Activated naive CD4-positive, alpha-beta T cell treated with anti-CD3 and anti-CD28 coated beads for 36 hours (primary cell): ENCODE data around the gene CCDC9B. TPM values are rescaled to one million over a fixed set of nuclear protein-coding genes. Genes with fewer than 3 reads are reported as not detected.

Experiments used
- CTCF ChIA-PET: fragments of 350-600 bp; sonication (Branson Sonifier 250); formaldehyde crosslinking; loops from one replicate; lab custom pipeline; 2021; ENCODE audit warnings: antibody characterized with exemption; lab: Charles Lee
- DNase-seq: peaks from one replicate; pipeline ENCODE4 v3.0.0-alpha.2; 2020
- H3K27ac Mint-ChIP-seq: one replicate; pipeline ENCODE4 v1.8.0; 2021; ENCODE audit warnings: mild to moderate bottlenecking, mixed read lengths
- H3K27me3 Mint-ChIP-seq: one replicate; pipeline ENCODE4 v1.8.0; 2021; ENCODE audit warnings: low read depth, mixed read lengths
- H3K36me3 Mint-ChIP-seq: one replicate; pipeline ENCODE4 v1.8.0; 2021; ENCODE audit warnings: low read depth, mixed read lengths
- H3K4me1 Mint-ChIP-seq: one replicate; pipeline ENCODE4 v1.8.0; 2021; ENCODE audit warnings: low read depth, mixed read lengths
- H3K4me3 Mint-ChIP-seq: one replicate; pipeline ENCODE4 v1.8.0; 2021; ENCODE audit warnings: mild to moderate bottlenecking, moderate library complexity, mixed read lengths
- H3K9me3 Mint-ChIP-seq: one replicate; pipeline ENCODE4 v1.8.0; 2021; ENCODE audit warnings: mixed read lengths
- intact Hi-C: fragments of 100-400 bp; cut with micrococcal nuclease; formaldehyde crosslinking; loops from one replicate; pipeline ENCODE4 v1.15.1; 2023
- total RNA-seq, 2 experiments: library from RNA; stranded (reverse); gene quantifications; one replicate each; pipeline ENCODE4 v1.2.3, GENCODE V29; 2021

Gene CCDC9B
- 1 to 10 TPM; 1.9 to 2.2 TPM for total RNA-seq

DNA sequence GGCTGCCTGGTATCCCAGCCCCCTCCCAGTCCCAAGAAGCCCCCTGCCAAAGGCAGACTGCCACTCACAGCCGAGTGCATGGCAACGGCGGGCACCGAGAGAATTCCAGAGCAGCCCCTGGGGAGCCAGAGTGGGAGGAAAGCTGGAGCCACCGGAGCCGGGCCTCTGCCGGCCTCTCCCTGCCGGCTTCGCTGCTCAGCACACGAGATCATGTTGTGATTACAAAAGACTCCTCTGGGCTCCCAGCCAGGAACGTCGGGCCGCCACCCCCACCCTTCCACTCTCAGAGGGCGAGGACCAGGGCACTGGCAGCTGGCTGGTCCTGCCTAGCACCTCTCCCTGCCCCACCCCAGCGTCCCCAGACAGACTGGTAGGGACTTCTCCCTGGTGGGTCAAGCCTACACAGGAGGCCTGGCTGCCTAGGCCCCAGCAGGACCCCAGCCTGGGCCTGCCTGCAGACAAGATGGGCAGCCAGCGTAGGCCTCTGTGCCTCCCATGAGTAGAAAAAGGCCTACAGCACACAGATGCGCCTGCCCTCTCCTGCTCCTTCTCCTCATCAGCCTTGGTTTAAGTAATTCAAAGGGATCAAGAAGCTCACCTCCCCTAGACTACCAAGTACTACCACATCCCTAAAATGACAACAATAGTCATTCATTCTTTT, at the start of gene CCDC9B:
Gene CCDC9B (minus strand): TSS at position 200 of the 661 bp plus-strand sequence. CDS start 120 bp downstream, at position 80.
- H3K4me3 Mint-ChIP-seq: no peak within 1 kb of the TSS
- H3K9me3 Mint-ChIP-seq: no peaks in the 10 kb centered on the region
- H3K36me3 Mint-ChIP-seq: no peaks in the 10 kb centered on the region
- intact Hi-C loops: loop anchor here (5.0 kb wide), 1 partner anchor 34 kb away; the partner anchor contains the start of gene PLCB2
- H3K27me3 Mint-ChIP-seq: no peaks in the 10 kb centered on the region
- H3K27ac Mint-ChIP-seq: no peak within 1 kb of the TSS
- CTCF ChIA-PET: interaction anchor here (0.7 to 19.2 kb wide), 9 partner anchors 14 to 124 kb away, joined by 3 to 448 read pairs (median 4); partner anchors contain the start of genes INAFM2 and PLCB2
- no peak for DNase-seq
- H3K4me1 Mint-ChIP-seq: peaks cover 5% of the 10 kb centered on the region

DNA sequence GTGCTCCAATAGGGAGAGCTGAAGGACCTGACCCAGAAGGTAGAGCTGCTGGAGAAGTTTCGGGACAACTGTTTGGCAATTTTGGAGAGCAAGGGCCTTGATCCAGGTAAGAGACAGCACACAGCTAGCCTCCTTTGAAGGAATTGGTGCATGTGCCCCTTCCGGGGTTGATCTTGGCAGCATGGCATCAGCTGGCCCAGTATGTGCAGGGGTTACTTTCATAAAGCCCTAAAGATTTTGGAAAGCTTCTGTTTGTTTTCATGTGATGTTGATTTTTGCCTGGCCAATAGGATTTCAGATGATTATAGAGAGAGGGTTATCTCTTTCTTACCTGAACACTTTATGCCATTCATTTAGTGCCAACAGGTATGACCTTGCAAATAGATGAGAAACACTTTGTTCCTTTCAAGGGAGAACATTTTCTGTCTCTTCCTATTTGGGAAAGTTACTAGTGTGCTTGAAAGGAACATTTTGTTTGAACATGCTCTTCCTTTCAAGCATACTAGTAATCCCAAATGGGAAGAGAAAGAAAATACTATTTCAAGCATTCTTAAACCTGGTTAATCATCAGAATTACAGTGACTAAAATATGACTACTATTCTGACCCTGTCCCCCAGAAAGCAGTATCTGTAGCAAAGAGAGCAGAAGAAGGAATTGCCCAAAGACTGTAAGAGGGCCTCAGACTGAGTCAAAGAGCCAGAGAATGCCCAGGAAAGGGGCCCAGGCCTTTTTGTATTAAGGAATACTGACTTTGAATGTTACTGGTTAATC, 49.3 kb upstream of the CCDC9B start:
- Mint-ChIP-seq H3K4me3 (no peak overlapping the region), H3K27ac (no peak overlapping the region), H3K9me3 (no peaks in the 10 kb centered on the region), H3K27me3 (no peaks in the 10 kb centered on the region), H3K36me3 (peaks cover 48% of the 10 kb centered on the region), H3K4me1 (peaks cover 2% of the 10 kb centered on the region)
- CTCF ChIA-PET: interaction anchor here (0.6 to 1.4 kb wide), 5 partner anchors 14 to 45 kb away, joined by 3 to 4 read pairs (median 3); no protein-coding TSS in a partner anchor
- intact Hi-C loops: no loop called here
- DNase-seq: no peak

DNA sequence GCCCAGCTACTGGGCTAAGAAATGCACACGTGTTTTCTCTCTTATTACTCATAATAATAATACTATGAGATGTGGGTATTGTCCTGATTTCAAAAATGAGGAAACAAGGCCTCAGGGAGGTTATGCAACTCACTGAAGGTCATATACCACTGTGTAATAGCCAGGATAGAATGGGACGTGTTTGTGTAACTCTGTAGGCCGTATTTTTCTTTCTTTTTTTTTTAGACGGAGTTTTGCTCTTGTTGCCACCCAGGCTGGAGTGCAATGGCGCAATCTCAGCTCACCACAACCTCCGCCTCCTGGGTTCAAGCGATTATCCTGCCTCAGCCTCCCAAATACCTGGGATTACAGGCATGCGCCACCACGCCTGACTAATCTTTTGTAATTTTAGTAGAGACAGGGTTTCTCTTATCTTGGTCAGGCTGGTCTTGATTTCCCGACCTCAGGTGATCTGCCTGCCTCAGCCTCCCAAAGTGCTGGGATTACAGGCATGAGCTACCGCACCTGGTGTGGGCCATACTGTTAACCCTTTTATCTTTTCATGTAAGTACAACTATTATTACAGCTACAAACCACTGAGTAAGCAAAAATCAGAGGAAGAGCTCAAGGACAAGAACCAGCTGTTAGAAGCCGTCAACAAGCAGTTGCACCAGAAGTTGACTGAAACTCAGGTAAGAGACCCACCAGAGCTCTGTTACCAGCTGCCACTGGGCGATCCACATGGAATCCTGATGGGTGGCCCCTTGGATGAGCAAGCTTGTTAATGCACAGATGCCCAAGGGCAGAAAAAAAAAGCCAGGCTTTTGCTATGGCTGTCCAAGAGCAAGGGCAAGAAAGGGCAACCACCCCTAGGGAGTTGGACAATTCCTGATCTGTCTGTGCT, 48.4 kb upstream of the CCDC9B start:
- H3K36me3 Mint-ChIP-seq: peaks cover 50% of the 10 kb centered on the region

DNA sequence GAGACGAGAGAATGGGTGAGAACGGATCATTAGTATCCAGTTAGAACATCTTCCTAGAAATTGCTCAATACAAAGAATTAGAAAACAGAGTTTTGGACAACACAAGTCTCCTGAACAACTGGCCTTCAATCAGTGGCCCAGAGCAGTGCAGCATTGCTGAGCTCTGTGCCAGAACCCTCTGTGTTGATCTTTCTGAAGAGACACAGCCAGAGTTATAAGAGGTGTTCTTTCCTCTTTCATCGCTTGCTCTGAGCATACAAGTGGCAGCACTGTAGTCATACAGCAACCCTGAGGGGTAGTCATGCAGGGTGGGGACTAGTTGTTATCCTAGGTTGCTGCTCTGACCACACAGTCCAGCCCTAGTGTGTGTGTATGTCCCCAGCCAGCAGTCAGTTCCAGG, 45.7 kb upstream of the CCDC9B start:
- intact Hi-C loops: no loop called here
- Mint-ChIP-seq H3K27ac (no peak overlapping the region), H3K4me1 (peaks cover 18% of the 10 kb centered on the region), H3K4me3 (no peak overlapping the region), H3K9me3 (no peaks in the 10 kb centered on the region), H3K27me3 (no peaks in the 10 kb centered on the region), H3K36me3 (peaks cover 50% of the 10 kb centered on the region)
- CTCF ChIA-PET: interaction anchor here (0.7 to 2.7 kb wide), 5 partner anchors 11 to 50 kb away, joined by 3 to 17 read pairs (median 3); no protein-coding TSS in a partner anchor
- no peak for DNase-seq

More for the DNA sequence above, 48.4 kb upstream of the CCDC9B start:
- DNase-seq: no peak
- CTCF ChIA-PET: interaction anchor here (0.6 to 2.7 kb wide), 5 partner anchors 9 to 1990 kb away, joined by 3 to 17 read pairs (median 4); no protein-coding TSS in a partner anchor
- Mint-ChIP-seq H3K4me3 (no peak overlapping the region), H3K4me1 (peaks cover 7% of the 10 kb centered on the region), H3K27ac (no peak overlapping the region), H3K27me3 (no peaks in the 10 kb centered on the region), H3K9me3 (no peaks in the 10 kb centered on the region)
- intact Hi-C loops: no loop called here

DNA sequence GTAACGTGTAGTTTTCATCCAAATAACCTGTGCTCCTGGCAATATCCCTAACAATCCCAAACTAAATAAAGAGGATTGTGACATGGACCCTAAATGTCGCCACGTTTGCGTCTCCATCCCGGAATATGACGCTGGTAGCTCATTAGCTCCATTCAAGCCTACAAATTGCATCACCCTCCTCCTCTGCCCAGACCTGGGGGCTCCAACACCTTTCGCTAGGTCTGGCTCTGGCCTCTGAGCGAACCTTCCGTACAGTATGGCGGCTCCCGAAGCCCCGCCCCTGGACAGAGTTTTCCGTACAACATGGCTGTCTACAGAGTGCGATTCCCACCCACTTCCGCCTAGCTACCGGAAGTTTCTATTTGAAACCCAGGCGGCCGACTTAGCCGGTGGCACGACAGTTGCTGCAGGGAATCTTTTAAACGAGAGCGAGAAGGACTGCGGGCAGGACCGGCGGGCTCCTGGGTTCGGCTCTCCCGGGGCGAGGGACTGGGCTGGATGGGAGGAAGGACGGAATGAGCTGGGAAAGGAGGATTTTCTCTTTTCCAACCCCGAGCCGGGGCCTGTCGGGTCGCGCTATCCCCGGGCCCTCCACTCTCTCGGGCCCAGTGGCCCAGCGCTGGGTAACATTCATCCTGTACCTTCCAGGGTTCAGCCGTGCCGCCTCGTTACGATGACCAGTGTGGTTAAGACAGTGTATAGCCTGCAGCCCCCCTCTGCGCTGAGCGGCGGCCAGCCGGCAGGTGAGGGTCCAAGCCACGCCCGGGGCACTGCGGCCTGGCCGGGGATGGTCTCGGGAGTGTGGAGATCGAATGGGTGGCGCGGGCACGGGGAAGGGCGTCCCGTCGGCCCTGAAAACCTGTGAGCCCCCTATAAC, 42.1 kb upstream of the CCDC9B start, which contains the start of gene KNSTRN:
Gene KNSTRN (plus strand): TSS at position 142 of the 877 bp plus-strand sequence. CDS start 115 bp downstream, at position 257.
- Mint-ChIP-seq H3K27ac (peak within 1 kb of the TSS; percentile 72), H3K27me3 (no peaks in the 10 kb centered on the region), H3K4me1 (peaks cover 18% of the 10 kb centered on the region), H3K36me3 (peaks cover 27% of the 10 kb centered on the region), H3K4me3 (peak within 1 kb of the TSS; percentile 94), H3K9me3 (no peaks in the 10 kb centered on the region)
- CTCF ChIA-PET: interaction anchor here (0.6 to 1.9 kb wide), 13 partner anchors 11 to 170 kb away, joined by 3 to 7 read pairs (median 3); no protein-coding TSS in a partner anchor
- DNase-seq: peak; percentile 97
- intact Hi-C loops: loop anchor here (1.0 to 5.0 kb wide), 5 partner anchors 15 to 424 kb away; partner anchors contain the start of genes DISP2, DNAJC17, IVD and ZFYVE19

DNA sequence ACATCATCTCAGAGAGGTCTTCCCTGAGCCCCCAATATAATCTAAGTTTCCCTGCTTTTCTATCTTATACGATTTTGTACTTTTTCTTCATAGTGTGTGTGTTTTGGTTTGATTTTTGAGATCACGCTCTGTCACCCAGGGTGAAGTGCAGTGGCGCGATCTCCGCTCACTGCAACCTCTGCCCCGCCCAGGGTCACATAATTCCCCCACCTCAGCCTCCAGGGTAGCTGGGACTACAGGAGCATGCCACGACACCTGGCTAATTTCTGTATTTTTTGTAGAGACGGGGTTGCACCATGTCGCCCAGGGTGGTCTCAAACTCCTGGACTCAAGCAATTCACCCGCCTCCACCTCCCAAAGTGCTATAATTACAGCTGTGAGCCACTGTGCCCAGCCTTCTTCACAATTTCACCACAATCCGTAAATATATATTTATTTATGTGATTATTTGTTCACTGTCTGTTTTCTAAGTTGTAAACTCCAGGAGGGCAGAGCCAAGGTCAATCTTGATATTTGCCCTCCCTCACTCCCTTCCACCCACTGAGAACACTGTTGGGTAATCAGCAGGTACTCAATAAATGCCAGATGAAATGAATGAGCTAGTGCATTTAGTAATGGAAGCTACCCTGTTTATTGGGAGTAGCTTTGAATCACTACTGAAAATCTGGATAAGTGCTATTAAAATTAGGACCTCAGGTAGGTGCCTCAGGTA, 41.2 kb upstream of the CCDC9B start:
- intact Hi-C loops: loop anchor here (1.0 to 5.0 kb wide), 5 partner anchors 14 to 425 kb away; partner anchors contain the start of genes DISP2, DNAJC17, IVD and ZFYVE19
- CTCF ChIA-PET: interaction anchor here (0.8 to 1.7 kb wide), 10 partner anchors 10 to 62 kb away, joined by 3 to 7 read pairs (median 4); no protein-coding TSS in a partner anchor
- H3K4me3 Mint-ChIP-seq: no peak overlapping the region

DNA sequence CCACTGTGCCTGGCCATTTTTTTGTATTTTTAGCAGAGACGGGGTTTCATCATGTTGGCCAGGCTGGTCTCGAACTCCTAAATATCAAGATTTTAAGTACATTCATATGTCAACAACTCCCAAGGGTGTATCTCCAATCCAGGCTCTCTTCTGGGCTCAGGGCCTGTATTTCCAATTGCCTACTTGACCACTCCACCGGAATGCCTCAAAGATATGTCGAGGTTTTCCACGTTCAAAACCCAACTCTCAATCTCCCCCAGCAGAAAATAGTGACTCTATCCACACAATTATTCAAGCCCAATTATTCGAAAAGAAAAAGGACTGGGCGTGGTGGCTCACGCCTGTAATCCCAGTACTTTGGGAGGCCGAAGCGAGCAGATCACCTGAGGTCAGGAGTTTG, 39.9 kb upstream of the CCDC9B start:
- Mint-ChIP-seq H3K27ac (no peak overlapping the region), H3K27me3 (no peaks in the 10 kb centered on the region), H3K9me3 (no peaks in the 10 kb centered on the region), H3K4me1 (peaks cover 18% of the 10 kb centered on the region), H3K36me3 (peaks cover 10% of the 10 kb centered on the region), H3K4me3 (no peak overlapping the region)
- DNase-seq: no peak
- intact Hi-C loops: loop anchor here (5.0 kb wide), 1 partner anchor 427 kb away; the partner anchor contains the start of genes DNAJC17 and ZFYVE19
- CTCF ChIA-PET: interaction anchor here (1.7 kb wide), 1 partner anchor 12 kb away, joined by 5 read pairs; no protein-coding TSS in a partner anchor

More for the DNA sequence above, 41.2 kb upstream of the CCDC9B start:
- H3K27ac Mint-ChIP-seq: no peak overlapping the region
- DNase-seq: no peak
- no peaks in the 10 kb centered on the region for H3K9me3 Mint-ChIP-seq
- H3K4me1 Mint-ChIP-seq: peaks cover 18% of the 10 kb centered on the region
- H3K27me3 Mint-ChIP-seq: no peaks in the 10 kb centered on the region
- peaks cover 19% of the 10 kb centered on the region for H3K36me3 Mint-ChIP-seq

DNA sequence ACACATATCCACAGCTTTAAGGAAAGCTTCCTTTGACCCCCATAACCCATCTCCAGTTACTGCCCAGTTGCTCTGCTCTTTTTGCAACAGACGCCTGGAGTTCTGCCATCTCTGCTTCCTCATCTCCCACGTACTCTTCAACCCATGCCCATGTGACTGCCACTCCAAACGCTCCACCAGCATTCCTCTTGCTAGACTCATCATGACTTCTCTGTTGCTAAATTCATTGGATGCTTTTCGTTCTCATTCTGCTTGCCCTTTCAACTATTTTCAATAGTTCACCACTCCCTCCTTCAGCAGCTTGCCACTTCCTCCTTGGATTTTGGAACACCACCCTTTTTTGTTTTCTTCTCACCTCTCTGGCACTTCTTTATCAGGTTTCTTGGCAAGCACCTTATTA, 39.1 kb upstream of the CCDC9B start:
- intact Hi-C loops: loop anchor here (5.0 kb wide), 1 partner anchor 427 kb away; the partner anchor contains the start of genes DNAJC17 and ZFYVE19
- CTCF ChIA-PET: interaction anchor here (1.7 kb wide), 1 partner anchor 11 kb away, joined by 5 read pairs; no protein-coding TSS in a partner anchor

DNA sequence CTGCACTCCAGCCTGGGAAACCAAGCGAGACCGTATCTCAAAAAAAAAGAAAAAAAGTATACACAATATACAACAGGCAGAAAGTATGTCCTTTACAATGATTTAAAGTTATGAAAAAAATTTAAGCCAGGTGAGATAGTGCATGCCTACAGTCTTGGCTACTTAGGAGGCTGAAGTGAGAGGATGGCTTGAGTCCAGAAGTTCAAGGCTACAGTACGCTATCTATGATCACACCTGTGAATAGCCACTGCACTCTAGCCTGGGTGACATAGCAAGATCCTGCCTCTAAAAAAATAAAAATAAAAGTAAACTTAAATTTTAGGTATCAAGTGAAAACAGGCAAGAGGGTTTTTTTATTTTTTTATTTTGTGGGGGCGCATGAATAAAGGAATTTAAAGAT, 38.6 kb upstream of the CCDC9B start:
- no peak overlapping the region for H3K27ac Mint-ChIP-seq
- CTCF ChIA-PET: interaction anchor here (0.7 kb wide), 1 partner anchor 502 kb away, joined by 3 read pairs; no protein-coding TSS in a partner anchor
- no peak for DNase-seq
- H3K9me3 Mint-ChIP-seq: no peaks in the 10 kb centered on the region
- H3K36me3 Mint-ChIP-seq: peaks cover 9% of the 10 kb centered on the region
- H3K4me3 Mint-ChIP-seq: no peak overlapping the region
- intact Hi-C loops: no loop called here
- peaks cover 12% of the 10 kb centered on the region for H3K4me1 Mint-ChIP-seq
- H3K27me3 Mint-ChIP-seq: no peaks in the 10 kb centered on the region

More for the DNA sequence above, 39.1 kb upstream of the CCDC9B start:
- H3K36me3 Mint-ChIP-seq: peaks cover 10% of the 10 kb centered on the region
- H3K27ac Mint-ChIP-seq: no peak overlapping the region
- H3K9me3 Mint-ChIP-seq: no peaks in the 10 kb centered on the region
- H3K4me1 Mint-ChIP-seq: peaks cover 16% of the 10 kb centered on the region
- H3K27me3 Mint-ChIP-seq: no peaks in the 10 kb centered on the region
- DNase-seq: no peak
- no peak overlapping the region for H3K4me3 Mint-ChIP-seq

DNA sequence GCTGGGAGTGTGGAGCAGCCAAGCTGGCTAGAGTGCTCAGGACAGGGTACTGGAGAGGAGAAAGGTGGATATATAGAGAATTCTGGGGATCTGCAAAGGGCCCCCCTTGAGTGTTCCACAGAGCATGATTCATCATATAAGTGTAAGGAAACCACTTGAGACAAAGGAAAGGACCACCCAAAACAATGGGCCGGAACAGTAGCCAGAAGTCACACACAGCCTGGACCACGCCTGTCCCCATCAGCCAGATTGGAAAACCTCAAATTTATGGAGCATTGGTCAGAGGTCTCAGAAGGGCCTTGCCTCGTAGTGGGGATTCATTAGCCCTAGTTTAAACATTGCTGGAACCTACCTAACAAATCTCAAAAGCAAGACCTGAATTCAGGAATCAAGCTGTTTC, 36.9 kb upstream of the CCDC9B start:
- Mint-ChIP-seq H3K36me3 (no peaks in the 10 kb centered on the region), H3K4me1 (peaks cover 2% of the 10 kb centered on the region), H3K4me3 (no peak overlapping the region), H3K27me3 (no peaks in the 10 kb centered on the region), H3K27ac (no peak overlapping the region), H3K9me3 (no peaks in the 10 kb centered on the region)
- CTCF ChIA-PET: interaction anchor here (0.7 to 2.5 kb wide), 2 partner anchors 9 to 32 kb away, joined by 3 to 5 read pairs; no protein-coding TSS in a partner anchor
- no peak for DNase-seq
- intact Hi-C loops: no loop called here
